Ascending aorta (tissue), 2 donors: ENCODE results near the gene CLEC16A. TPM values are rescaled to one million over a fixed set of nuclear protein-coding genes. Genes with fewer than 3 reads are reported as not detected.

ENCODE experiments used
- DNase-seq, 2 donors: peaks; one replicate each; pipeline ENCODE4 v3.0.0-alpha.2; 2019; ENCODE audit warnings: low spot score in 2 of 2
- H3K27ac ChIP-seq, 2 donors: fragments of 200-600 bp; sonication (generic); one replicate each; pipeline ENCODE4 v1.5.1; 2016 to 2017; ENCODE audit warnings: mild to moderate bottlenecking in 1 of 2
- H3K27me3 ChIP-seq: fragments of 200-600 bp; sonication (generic); one replicate; pipeline ENCODE4 v1.5.1; 2017
- H3K36me3 ChIP-seq, 2 donors: fragments of 200-600 bp; sonication (generic); one replicate each; pipeline ENCODE4 v1.5.1; 2016
- H3K4me1 ChIP-seq, 2 donors: fragments of 200-600 bp; sonication (generic); one replicate each; pipeline ENCODE4 v1.5.1; 2016 to 2017; ENCODE audit warnings: mild to moderate bottlenecking in 1 of 2
- H3K4me3 ChIP-seq, 2 donors: fragments of 200-600 bp; sonication (generic); one replicate each; pipeline ENCODE4 v1.5.1; 2016 to 2017; ENCODE audit warnings: mild to moderate bottlenecking in 1 of 2
- H3K9me3 ChIP-seq, 2 donors: fragments of 200-600 bp; sonication (generic); one replicate each; pipeline ENCODE4 v1.5.1; 2016
- intact Hi-C: fragments of 100-400 bp; cut with DNase I; formaldehyde crosslinking; loops from one replicate; pipeline ENCODE4 v1.15.1; 2023
- total RNA-seq: library from RNA; depleted of rRNA; stranded (reverse); fragments of >200 nt; gene quantifications from one replicate; pipeline ENCODE4 v1.1.0, GENCODE V29; 2016
- TF ChIP-seq, protein P1 (sequence below), 3 experiments: fragments of 200-600 bp in 2 of 3; fragments of 450-650 bp in 1 of 3; sonication (generic) in 2 of 3; IDR thresholded peaks; one replicate each; pipeline ENCODE4 v1.5.1; 2016 to 2019; ENCODE audit warnings: antibody characterized with exemption in 3 of 3, mild to moderate bottlenecking in 1 of 3, moderate library complexity in 1 of 3

The CLEC16A gene
- total RNA-seq, 1 donor from 2014 or later = 16.2 TPM

DNA sequence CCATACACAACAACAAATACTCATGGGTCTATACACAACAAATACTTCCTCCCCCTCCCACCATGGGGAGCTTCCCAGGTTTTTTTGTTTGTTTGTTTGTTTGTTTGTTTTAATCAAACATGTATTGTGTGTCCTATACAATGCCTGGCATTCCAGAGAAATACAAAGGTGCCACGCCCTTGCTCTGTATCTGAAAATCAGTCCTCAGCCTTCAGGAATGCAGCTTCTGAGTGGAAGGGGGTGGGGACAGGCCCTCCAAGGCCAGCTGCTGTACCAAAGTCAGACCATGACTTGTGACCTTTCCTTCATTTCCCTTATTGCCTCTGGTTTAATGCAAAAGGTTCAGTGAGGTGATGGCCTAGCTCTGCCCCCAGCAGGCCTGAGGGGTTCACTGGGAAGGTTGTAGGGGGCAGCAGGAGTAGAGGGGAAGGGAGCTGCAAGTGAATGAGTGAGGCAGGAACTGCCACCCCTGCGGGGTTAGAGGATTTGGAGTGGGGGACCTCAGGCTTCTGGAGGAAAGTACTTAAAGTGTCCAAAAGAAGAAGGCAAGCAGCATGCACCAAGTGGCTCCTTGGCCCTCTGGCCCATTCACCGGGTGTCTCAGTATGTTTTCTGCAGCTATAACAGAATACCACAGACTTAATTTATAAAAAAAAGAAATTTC, 105.2 kb downstream of the CLEC16A start:
- TF ChIP-seq, protein P1, sequence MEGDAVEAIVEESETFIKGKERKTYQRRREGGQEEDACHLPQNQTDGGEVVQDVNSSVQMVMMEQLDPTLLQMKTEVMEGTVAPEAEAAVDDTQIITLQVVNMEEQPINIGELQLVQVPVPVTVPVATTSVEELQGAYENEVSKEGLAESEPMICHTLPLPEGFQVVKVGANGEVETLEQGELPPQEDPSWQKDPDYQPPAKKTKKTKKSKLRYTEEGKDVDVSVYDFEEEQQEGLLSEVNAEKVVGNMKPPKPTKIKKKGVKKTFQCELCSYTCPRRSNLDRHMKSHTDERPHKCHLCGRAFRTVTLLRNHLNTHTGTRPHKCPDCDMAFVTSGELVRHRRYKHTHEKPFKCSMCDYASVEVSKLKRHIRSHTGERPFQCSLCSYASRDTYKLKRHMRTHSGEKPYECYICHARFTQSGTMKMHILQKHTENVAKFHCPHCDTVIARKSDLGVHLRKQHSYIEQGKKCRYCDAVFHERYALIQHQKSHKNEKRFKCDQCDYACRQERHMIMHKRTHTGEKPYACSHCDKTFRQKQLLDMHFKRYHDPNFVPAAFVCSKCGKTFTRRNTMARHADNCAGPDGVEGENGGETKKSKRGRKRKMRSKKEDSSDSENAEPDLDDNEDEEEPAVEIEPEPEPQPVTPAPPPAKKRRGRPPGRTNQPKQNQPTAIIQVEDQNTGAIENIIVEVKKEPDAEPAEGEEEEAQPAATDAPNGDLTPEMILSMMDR (IDR thresholded peaks at IDR 0.05) = no peak
- H3K4me3 ChIP-seq = no peak overlapping the region
- H3K36me3 ChIP-seq = peaks cover 17 to 20% of the 10 kb centered on the region in 2 donors
- no peaks in the 10 kb centered on the region for H3K4me1 ChIP-seq
- DNase-seq = peak in 1 of 2 donors; percentile 37
- intact Hi-C loops = no loop called here
- no peak overlapping the region for H3K27ac ChIP-seq
- H3K27me3 ChIP-seq = no peaks in the 10 kb centered on the region
- no peaks in the 10 kb centered on the region for H3K9me3 ChIP-seq

DNA sequence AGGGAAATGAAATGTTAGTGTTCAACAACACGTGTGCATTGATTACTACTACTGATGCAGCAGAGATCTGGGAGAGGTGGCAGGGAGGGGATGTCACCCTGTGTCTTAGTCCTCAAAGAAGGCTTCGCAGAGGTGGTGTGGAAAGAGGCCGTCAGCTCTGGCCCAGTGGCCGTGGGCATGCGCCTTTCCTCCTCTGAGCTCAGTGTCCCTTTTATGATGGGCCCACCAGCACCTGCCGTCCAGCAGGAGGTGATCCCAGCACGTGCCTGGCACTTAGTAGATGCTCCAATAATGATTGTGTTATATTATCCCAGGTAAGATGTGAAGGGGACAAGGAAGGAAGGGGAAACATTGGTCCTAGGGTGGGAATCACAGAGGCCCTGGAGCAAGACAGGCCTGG, 106.2 kb downstream of the CLEC16A start:
- peak in 1 of 2 donors; percentile 53 for DNase-seq
- intact Hi-C loops = no loop called here
- Histone ChIP-seq H3K4me3 (no peak overlapping the region), H3K27ac (no peak overlapping the region), H3K9me3 (no peaks in the 10 kb centered on the region), H3K36me3 (peaks cover 17 to 20% of the 10 kb centered on the region in 2 donors), H3K27me3 (no peaks in the 10 kb centered on the region), H3K4me1 (no peaks in the 10 kb centered on the region)
- TF ChIP-seq, protein P1 (IDR thresholded peaks at IDR 0.05) = no peak

DNA sequence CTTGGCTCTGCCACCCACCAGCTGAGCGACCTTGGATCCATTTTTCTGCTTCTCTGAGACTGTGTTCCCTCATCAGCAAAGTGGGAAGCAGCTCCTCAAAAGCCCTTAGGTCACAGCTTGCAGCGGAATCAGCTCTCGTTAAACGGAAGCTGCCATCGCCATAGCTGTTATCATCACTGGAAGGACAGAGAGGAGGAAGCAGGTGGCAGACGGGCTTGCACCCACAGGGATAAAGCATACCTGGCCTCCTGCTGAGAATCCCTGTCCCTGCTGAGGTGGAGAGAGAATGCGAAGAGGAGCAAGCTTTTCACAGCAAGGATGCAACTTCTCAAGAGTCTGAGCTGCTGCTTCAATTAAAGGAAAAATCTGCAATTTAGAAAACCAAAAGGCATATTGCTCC, 106.6 kb downstream of the CLEC16A start:
- H3K9me3 ChIP-seq = no peaks in the 10 kb centered on the region
- no peak for DNase-seq
- H3K27ac ChIP-seq = no peak overlapping the region
- peaks cover 17 to 20% of the 10 kb centered on the region in 2 donors for H3K36me3 ChIP-seq
- TF ChIP-seq, protein P1 (IDR thresholded peaks at IDR 0.05) = no peak
- no peaks in the 10 kb centered on the region for H3K4me1 ChIP-seq
- intact Hi-C loops = no loop called here
- H3K27me3 ChIP-seq = no peaks in the 10 kb centered on the region
- H3K4me3 ChIP-seq = no peak overlapping the region

DNA sequence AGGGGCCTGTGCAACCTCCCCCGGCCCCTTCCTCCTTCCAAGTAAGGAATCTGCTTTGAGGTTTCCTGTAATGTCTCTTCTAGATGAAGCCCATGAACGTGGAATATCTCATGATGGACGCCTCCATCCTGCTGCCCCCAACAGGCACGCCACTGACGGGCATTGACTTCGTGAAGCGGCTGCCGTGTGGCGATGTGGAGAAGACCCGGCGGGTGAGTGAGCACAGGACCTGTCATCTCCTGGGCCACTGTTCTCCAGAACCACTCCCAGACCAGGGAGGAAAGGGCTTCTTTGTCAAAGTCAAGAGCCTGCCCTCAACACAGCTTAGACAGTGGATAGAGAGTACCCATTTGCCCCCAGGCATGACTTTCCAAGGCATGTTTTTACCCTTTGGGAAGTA, 107.1 kb downstream of the CLEC16A start:
- TF ChIP-seq, protein P1 (IDR thresholded peaks at IDR 0.05) = no peak
- Histone ChIP-seq H3K4me3 (no peak overlapping the region), H3K36me3 (peaks cover 17 to 20% of the 10 kb centered on the region in 2 donors), H3K4me1 (no peaks in the 10 kb centered on the region), H3K27ac (no peak overlapping the region), H3K9me3 (no peaks in the 10 kb centered on the region), H3K27me3 (no peaks in the 10 kb centered on the region)
- DNase-seq = no peak
- intact Hi-C loops = no loop called here

DNA sequence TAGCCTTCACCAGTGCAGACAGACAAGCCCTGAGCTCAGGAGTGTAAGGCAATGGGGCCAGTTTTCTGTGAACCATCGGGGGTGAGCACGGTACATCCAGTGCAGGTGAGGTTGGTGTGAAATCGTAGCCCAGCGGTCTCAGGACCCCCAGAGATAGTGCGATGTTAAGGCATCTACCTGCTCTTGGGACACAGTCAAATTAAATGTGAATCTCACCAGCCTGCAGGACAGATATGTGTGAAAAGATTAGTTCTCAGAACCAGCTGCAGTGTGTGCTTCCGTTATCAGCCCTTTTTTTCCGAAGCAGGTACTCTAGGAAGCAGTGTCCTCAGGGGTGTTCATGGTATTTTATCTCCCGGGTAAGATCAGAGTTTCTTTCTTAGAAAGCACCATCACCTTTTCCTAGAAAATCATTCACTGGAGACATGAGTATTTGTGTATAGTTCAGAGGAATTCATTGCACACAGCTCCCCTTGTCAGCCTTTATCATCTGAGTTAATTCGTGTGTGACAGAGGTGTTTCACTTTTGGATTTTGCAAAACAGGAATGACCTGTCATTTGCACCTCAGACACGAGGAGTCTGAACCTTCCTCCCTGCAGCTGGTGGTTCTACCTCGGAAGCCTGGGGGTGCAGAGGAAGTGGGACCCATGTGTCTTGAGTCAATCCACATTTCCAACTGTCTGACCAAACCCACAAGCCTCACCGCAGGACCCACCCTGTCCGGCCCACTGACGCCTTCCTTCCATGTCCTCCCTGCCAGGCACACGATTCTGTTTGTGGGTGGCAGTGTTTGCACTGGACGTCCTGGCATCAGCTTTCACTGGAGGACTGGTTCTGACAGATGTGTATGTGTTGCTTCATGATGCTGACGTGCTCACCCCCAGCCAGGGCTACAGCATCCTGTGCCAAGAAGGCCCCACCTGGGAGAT, 107.8 kb downstream of the CLEC16A start:
- TF ChIP-seq, protein P1 (IDR thresholded peaks at IDR 0.05) = no peak
- Histone ChIP-seq H3K4me1 (peaks cover 0 to 7% of the 10 kb centered on the region in 2 donors), H3K4me3 (no peak overlapping the region), H3K27me3 (no peaks in the 10 kb centered on the region), H3K36me3 (peaks cover 14 to 16% of the 10 kb centered on the region in 2 donors), H3K27ac (no peak overlapping the region), H3K9me3 (no peaks in the 10 kb centered on the region)
- no peak for DNase-seq
- intact Hi-C loops = no loop called here
